CD4-positive, alpha-beta memory T cell (primary cell): ENCODE data around the gene STK11IP. TPM values are rescaled to one million over a fixed set of nuclear protein-coding genes. Genes with fewer than 3 reads are reported as not detected.
A peak's percentile ranks its signal among the peaks of the same experiment; 100 is the strongest.

Experiments used
- CTCF ChIA-PET: fragments of 350-600 bp; sonication (Branson Sonifier 250); formaldehyde crosslinking; loops from one replicate; lab custom pipeline; 2021; ENCODE audit warnings: inconsistent platforms; ENCODE audit not compliant: partially characterized antibody; lab: Charles Lee
- POLR2A ChIA-PET: fragments of 350-600 bp; sonication (Branson Sonifier 250); formaldehyde crosslinking; loops from one replicate; lab custom pipeline; 2021; ENCODE audit not compliant: partially characterized antibody; lab: Charles Lee
- DNase-seq, 5 donors: peaks; one replicate each; pipeline versions ENCODE4 v3.0.0 to v3.0.0-alpha.2; 2020 to 2022; ENCODE audit warnings: mixed read lengths in 1 of 5
- H3K27ac ChIP-seq: one replicate; pipeline ENCODE4 v1.7.0; 2013; ENCODE audit warnings: low read depth, low read length
- H3K27me3 ChIP-seq: 2 replicates; pipeline ENCODE4 v1.7.0; 2013; ENCODE audit warnings: mild to moderate bottlenecking, low read length, moderate library complexity; ENCODE audit not compliant: insufficient read depth
- H3K36me3 ChIP-seq: 2 replicates; pipeline ENCODE4 v1.7.0; 2013; ENCODE audit warnings: mild to moderate bottlenecking, low read length, moderate library complexity; ENCODE audit not compliant: insufficient read depth
- H3K4me1 ChIP-seq: 2 replicates; pipeline ENCODE4 v1.7.0; 2013; ENCODE audit warnings: mild to moderate bottlenecking, low read length, moderate library complexity; ENCODE audit not compliant: insufficient read depth
- H3K4me3 ChIP-seq, 2 donors: one replicate each; pipeline ENCODE4 v1.7.0; 2013; ENCODE audit warnings: low read length in 2 of 2, mild to moderate bottlenecking in 1 of 2
- H3K9me3 ChIP-seq, 2 donors: one replicate each; pipeline ENCODE4 v1.7.0; 2013; ENCODE audit warnings: low read length in 2 of 2, control low read depth in 1 of 2; ENCODE audit not compliant: control insufficient read depth in 1 of 2
- H3K27ac Mint-ChIP-seq, 7 donors: one replicate each; pipeline ENCODE4 v1.8.0; 2020 to 2021; ENCODE audit warnings: mixed read lengths in 7 of 7, mild to moderate bottlenecking in 6 of 7, inconsistent platforms in 3 of 7, moderate library complexity in 3 of 7
- H3K27me3 Mint-ChIP-seq, 2 donors: one replicate each; pipeline ENCODE4 v1.8.0; 2020 to 2021; ENCODE audit warnings: mixed read lengths in 2 of 2
- H3K36me3 Mint-ChIP-seq, 2 donors: one replicate each; pipeline ENCODE4 v1.8.0; 2020 to 2021; ENCODE audit warnings: mixed read lengths in 2 of 2, inconsistent platforms in 1 of 2, mild to moderate bottlenecking in 1 of 2
- H3K4me1 Mint-ChIP-seq, 4 donors: one replicate each; pipeline ENCODE4 v1.8.0; 2020 to 2021; ENCODE audit warnings: mixed read lengths in 4 of 4, mild to moderate bottlenecking in 1 of 4
- H3K4me3 Mint-ChIP-seq, 8 donors: one replicate each; pipeline ENCODE4 v1.8.0; 2020 to 2021; ENCODE audit warnings: mixed read lengths in 8 of 8, mild to moderate bottlenecking in 7 of 8, moderate library complexity in 6 of 8, inconsistent platforms in 3 of 8
- H3K9me3 Mint-ChIP-seq, 8 donors: one replicate each; pipeline ENCODE4 v1.8.0; 2020 to 2021; ENCODE audit warnings: mixed read lengths in 8 of 8, mild to moderate bottlenecking in 5 of 8, inconsistent platforms in 3 of 8, moderate library complexity in 1 of 8
- intact Hi-C: fragments of 100-400 bp; cut with micrococcal nuclease; formaldehyde crosslinking; loops from one replicate; pipeline ENCODE4 v1.15.1; 2023
- polyA plus RNA-seq, 2 donors: library from polyadenylated mRNA; unstranded; fragments of 300-500 nt; fragmentation: Illumina TruSeq; gene quantifications; one replicate each; pipeline ENCODE4 v1.2.3, GENCODE V29; 2021
- total RNA-seq, 2 experiments: library from RNA; stranded (reverse); gene quantifications; one replicate each; pipeline ENCODE4 v1.2.3, GENCODE V29; 2021

The STK11IP gene
- total and polyA plus RNA-seq, 4 experiments from 2014 or later = 8.3 to 50.2 (median 29.3) TPM

DNA sequence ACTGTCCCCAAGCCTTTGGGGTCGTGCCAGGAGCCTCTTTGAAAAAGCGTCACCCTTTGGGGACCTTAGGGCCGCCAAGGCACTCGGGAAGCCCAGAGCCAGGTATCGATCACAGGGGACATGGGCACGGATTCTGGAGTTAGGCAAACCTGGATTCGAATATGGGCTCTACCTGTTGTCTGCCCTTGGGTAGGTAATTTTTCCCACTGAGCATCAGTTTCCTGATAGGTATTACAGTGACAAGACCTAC lies 44.6 kb upstream of the STK11IP start:
- Histone ChIP-seq H3K4me3 (peak overlapping the region in 1 of 2 donors; percentile 44), H3K27me3 (peaks cover 11% of the 10 kb centered on the region)
- POLR2A ChIA-PET = interaction anchor here (1.8 to 2.3 kb wide), 2 partner anchors 10 to 44 kb away, joined by 9 to 10 read pairs; partner anchors contain the start of genes CHPF, STK11IP and TMEM198

DNA sequence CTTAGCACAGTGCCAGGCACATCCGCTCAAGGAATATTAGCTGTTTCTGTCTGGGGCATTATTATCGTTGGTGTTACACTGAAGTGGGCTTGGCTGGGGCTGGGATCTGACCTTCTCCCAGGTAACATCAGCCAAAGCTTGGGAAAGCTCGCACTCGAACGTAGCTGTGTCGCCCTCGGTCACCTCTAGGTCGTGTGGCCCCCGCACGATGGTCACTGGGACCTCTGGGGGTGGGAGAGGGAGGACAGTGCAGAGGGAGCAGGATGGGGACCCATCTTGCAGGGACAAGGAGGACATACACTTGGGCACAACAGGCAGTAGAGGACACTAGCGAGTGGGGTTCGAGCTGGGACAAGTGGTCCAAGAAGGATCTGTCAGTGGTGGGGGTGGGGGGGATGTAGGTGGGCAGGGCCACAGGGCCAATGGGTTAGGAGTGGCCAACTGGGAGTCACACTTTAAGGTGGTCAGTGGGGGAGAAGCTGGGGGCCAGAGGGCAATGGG lies 44.1 kb upstream of the STK11IP start:
- peaks cover 23 to 48% of the 10 kb centered on the region in 2 donors for H3K27me3 Mint-ChIP-seq
- no peaks in the 10 kb centered on the region for H3K36me3 ChIP-seq
- H3K9me3 Mint-ChIP-seq = peaks cover 0 to 3% (median 0%) of the 10 kb centered on the region in 8 donors
- H3K4me1 Mint-ChIP-seq = peaks cover 5 to 18% (median 10%) of the 10 kb centered on the region in 4 donors
- ChIA-PET POLR2A (interaction anchor here (0.9 to 2.3 kb wide), 3 partner anchors 9 to 44 kb away, joined by 3 to 10 read pairs (median 9); partner anchors contain the start of genes CHPF, STK11IP and TMEM198), CTCF (interaction anchor here (1.2 to 7.1 kb wide), 2 partner anchors 11 to 88 kb away, joined by 3 to 45 read pairs; partner anchors contain the start of genes CHPF and TMEM198)
- H3K4me3 Mint-ChIP-seq = peak overlapping the region; percentile 46 to 77 (median 58)
- peak in 1 of 5 donors; percentile 23 for DNase-seq
- no peak overlapping the region for H3K4me3 ChIP-seq
- intact Hi-C loops = loop anchor here (2.0 kb wide), 1 partner anchor 43 kb away; the partner anchor contains the start of gene STK11IP
- peaks cover 11% of the 10 kb centered on the region for H3K27me3 ChIP-seq
- H3K27ac ChIP-seq = no peak overlapping the region
- peaks cover 18% of the 10 kb centered on the region for H3K4me1 ChIP-seq
- no peaks in the 10 kb centered on the region for H3K36me3 Mint-ChIP-seq
- H3K9me3 ChIP-seq = no peaks in the 10 kb centered on the region
- peak overlapping the region in 2 of 7 donors; percentile 52 to 63 for H3K27ac Mint-ChIP-seq

More for the DNA sequence above, 44.6 kb upstream of the STK11IP start:
- Mint-ChIP-seq H3K27me3 (peaks cover 25 to 52% of the 10 kb centered on the region in 2 donors), H3K9me3 (peaks cover 0 to 3% (median 0%) of the 10 kb centered on the region in 8 donors), H3K27ac (peak overlapping the region in 1 of 7 donors; percentile 63), H3K4me1 (peaks cover 5 to 18% (median 10%) of the 10 kb centered on the region in 4 donors), H3K36me3 (no peaks in the 10 kb centered on the region), H3K4me3 (peak overlapping the region; percentile 46 to 77 (median 58))
- CTCF ChIA-PET = interaction anchor here (1.2 to 7.1 kb wide), 3 partner anchors 8 to 89 kb away, joined by 3 to 45 read pairs (median 9); partner anchors contain the start of genes CHPF and TMEM198
- H3K27ac ChIP-seq = no peak overlapping the region
- intact Hi-C loops = loop anchor here (2.0 kb wide), 1 partner anchor 44 kb away; the partner anchor contains the start of gene STK11IP
- no peak for DNase-seq
- H3K4me1 ChIP-seq = peaks cover 18% of the 10 kb centered on the region
- no peaks in the 10 kb centered on the region for H3K9me3 ChIP-seq
- H3K36me3 ChIP-seq = no peaks in the 10 kb centered on the region

- Histone ChIP-seq H3K36me3 (no peaks in the 10 kb centered on the region), H3K4me1 (peaks cover 18% of the 10 kb centered on the region), H3K4me3 (no peak overlapping the region), H3K27me3 (peaks cover 11% of the 10 kb centered on the region), H3K27ac (no peak overlapping the region), H3K9me3 (no peaks in the 10 kb centered on the region)
- intact Hi-C loops = no loop called here
- peaks cover 24 to 46% of the 10 kb centered on the region in 2 donors for H3K27me3 Mint-ChIP-seq
- H3K4me1 Mint-ChIP-seq = peaks cover 5 to 18% (median 10%) of the 10 kb centered on the region in 4 donors
- H3K4me3 Mint-ChIP-seq = no peak overlapping the region
- peak in 1 of 5 donors; percentile 14 for DNase-seq
- no peaks in the 10 kb centered on the region for H3K36me3 Mint-ChIP-seq
- POLR2A ChIA-PET = interaction anchor here (0.9 kb wide), 1 partner anchor 10 kb away, joined by 3 read pairs; the partner anchor contains the start of genes CHPF and TMEM198
- CTCF ChIA-PET = interaction anchor here (7.1 kb wide), 1 partner anchor 12 kb away, joined by 45 read pairs; the partner anchor contains the start of genes CHPF and TMEM198
- peak overlapping the region in 1 of 7 donors; percentile 63 for H3K27ac Mint-ChIP-seq
- peaks cover 0 to 2% (median 0%) of the 10 kb centered on the region in 8 donors for H3K9me3 Mint-ChIP-seq
Observed at GRCh38 chr2:219554350-219554749, 43.3 kb upstream of the STK11IP start.

GRCh38 chr2:219555956-219556355 lies 41.7 kb upstream of the STK11IP start:
- peaks cover 5 to 18% (median 10%) of the 10 kb centered on the region in 4 donors for H3K4me1 Mint-ChIP-seq
- Histone ChIP-seq H3K36me3 (no peaks in the 10 kb centered on the region), H3K4me3 (no peak overlapping the region), H3K27me3 (peaks cover 11% of the 10 kb centered on the region), H3K4me1 (peaks cover 18% of the 10 kb centered on the region), H3K27ac (no peak overlapping the region), H3K9me3 (no peaks in the 10 kb centered on the region)
- DNase-seq = peak in 1 of 5 donors; percentile 36
- H3K27me3 Mint-ChIP-seq = peaks cover 21 to 39% of the 10 kb centered on the region in 2 donors
- peaks cover 0 to 2% (median 0%) of the 10 kb centered on the region in 8 donors for H3K9me3 Mint-ChIP-seq
- intact Hi-C loops = no loop called here
- H3K4me3 Mint-ChIP-seq = no peak overlapping the region
- no peak overlapping the region for H3K27ac Mint-ChIP-seq
- H3K36me3 Mint-ChIP-seq = no peaks in the 10 kb centered on the region
- ChIA-PET CTCF (interaction anchor here (7.1 kb wide), 1 partner anchor 14 kb away, joined by 45 read pairs; the partner anchor contains the start of genes CHPF and TMEM198), POLR2A (no interaction called here)

DNA sequence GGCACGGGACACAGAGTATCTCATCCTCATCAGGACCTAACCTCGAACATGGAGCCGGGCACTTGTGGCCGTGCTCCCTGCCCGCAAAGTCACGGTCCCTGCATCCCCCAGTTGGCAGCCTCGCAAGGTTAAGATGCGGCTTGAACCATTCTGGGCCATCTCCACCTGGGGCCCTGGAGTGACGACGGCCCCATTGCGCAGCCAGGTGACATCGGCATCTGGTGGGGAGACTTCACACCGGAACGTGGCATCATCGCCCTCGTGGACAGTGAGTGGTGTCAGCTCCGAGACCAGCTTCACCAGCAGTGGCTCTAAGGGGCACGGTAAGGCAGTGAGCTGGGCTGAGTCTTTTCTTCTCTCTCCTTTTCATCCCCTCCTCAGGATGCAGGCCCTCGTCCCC lies 41.2 kb upstream of the STK11IP start:
- H3K4me1 ChIP-seq = peaks cover 18% of the 10 kb centered on the region
- intact Hi-C loops = no loop called here
- POLR2A ChIA-PET = no interaction called here
- no peak overlapping the region for H3K27ac ChIP-seq
- H3K27me3 Mint-ChIP-seq = peaks cover 19 to 38% of the 10 kb centered on the region in 2 donors
- no peaks in the 10 kb centered on the region for H3K9me3 ChIP-seq
- no peaks in the 10 kb centered on the region for H3K36me3 Mint-ChIP-seq
- no peak overlapping the region for H3K4me3 ChIP-seq
- peaks cover 11% of the 10 kb centered on the region for H3K27me3 ChIP-seq
- no peak overlapping the region for H3K27ac Mint-ChIP-seq
- H3K4me1 Mint-ChIP-seq = peaks cover 4 to 18% (median 9%) of the 10 kb centered on the region in 4 donors
- H3K9me3 Mint-ChIP-seq = peaks cover 0 to 2% (median 0%) of the 10 kb centered on the region in 8 donors
- no peaks in the 10 kb centered on the region for H3K36me3 ChIP-seq
- CTCF ChIA-PET = interaction anchor here (0.8 to 1.3 kb wide), 3 partner anchors 10 to 41 kb away, joined by 3 to 6 read pairs (median 3); partner anchors contain the start of gene STK11IP
- DNase-seq = peak in 1 of 5 donors; percentile 16
- H3K4me3 Mint-ChIP-seq = no peak overlapping the region

DNA sequence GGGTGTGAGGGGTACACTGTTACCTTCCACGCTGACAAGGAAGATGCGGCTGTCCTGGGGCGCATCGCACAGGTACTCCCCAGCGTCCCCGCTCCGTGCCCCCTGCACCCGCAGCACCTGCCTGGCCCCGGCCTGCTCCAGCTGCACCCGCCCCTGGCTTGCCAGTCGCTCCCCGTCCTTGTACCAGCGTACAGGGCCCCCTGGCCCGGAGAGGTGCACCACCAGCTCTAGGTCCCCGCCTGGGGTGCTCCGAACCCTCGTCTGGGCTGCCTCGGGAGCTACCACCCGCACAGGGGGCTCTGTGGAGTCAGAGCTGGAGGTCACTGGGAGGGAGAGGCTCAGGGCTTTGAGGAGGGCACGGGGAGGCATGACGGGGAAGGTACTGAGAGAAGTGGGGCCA lies 40.3 kb upstream of the STK11IP start:
- ChIA-PET POLR2A (no interaction called here), CTCF (interaction anchor here (0.7 to 1.3 kb wide), 4 partner anchors 9 to 40 kb away, joined by 3 to 6 read pairs (median 3); partner anchors contain the start of gene STK11IP)
- H3K27me3 ChIP-seq = peaks cover 5% of the 10 kb centered on the region
- H3K9me3 Mint-ChIP-seq = peaks cover 0 to 2% (median 0%) of the 10 kb centered on the region in 8 donors
- H3K36me3 ChIP-seq = no peaks in the 10 kb centered on the region
- H3K27ac Mint-ChIP-seq = no peak overlapping the region
- peaks cover 0 to 11% (median 7%) of the 10 kb centered on the region in 4 donors for H3K4me1 Mint-ChIP-seq
- peaks cover 21 to 33% of the 10 kb centered on the region in 2 donors for H3K27me3 Mint-ChIP-seq
- H3K4me3 ChIP-seq = no peak overlapping the region
- no peaks in the 10 kb centered on the region for H3K9me3 ChIP-seq
- no peak overlapping the region for H3K27ac ChIP-seq
- H3K36me3 Mint-ChIP-seq = no peaks in the 10 kb centered on the region
- H3K4me3 Mint-ChIP-seq = no peak overlapping the region
- intact Hi-C loops = no loop called here
- H3K4me1 ChIP-seq = peaks cover 9% of the 10 kb centered on the region
- DNase-seq = peak in 1 of 5 donors; percentile 25
